ENCODE data around the gene CALCOCO2. TPM values are rescaled to one million over a fixed set of nuclear protein-coding genes. Genes with fewer than 3 reads are reported as not detected.
"Not testable (repeated sequence)": the region's sequence is repeated elsewhere in the genome, so short reads cannot be mapped to it uniquely, and the experiment has no call there.

The CALCOCO2 gene
- total RNA-seq, 4 donors from 2014 or later, result 177 to 244 (median 227) TPM

DNA sequence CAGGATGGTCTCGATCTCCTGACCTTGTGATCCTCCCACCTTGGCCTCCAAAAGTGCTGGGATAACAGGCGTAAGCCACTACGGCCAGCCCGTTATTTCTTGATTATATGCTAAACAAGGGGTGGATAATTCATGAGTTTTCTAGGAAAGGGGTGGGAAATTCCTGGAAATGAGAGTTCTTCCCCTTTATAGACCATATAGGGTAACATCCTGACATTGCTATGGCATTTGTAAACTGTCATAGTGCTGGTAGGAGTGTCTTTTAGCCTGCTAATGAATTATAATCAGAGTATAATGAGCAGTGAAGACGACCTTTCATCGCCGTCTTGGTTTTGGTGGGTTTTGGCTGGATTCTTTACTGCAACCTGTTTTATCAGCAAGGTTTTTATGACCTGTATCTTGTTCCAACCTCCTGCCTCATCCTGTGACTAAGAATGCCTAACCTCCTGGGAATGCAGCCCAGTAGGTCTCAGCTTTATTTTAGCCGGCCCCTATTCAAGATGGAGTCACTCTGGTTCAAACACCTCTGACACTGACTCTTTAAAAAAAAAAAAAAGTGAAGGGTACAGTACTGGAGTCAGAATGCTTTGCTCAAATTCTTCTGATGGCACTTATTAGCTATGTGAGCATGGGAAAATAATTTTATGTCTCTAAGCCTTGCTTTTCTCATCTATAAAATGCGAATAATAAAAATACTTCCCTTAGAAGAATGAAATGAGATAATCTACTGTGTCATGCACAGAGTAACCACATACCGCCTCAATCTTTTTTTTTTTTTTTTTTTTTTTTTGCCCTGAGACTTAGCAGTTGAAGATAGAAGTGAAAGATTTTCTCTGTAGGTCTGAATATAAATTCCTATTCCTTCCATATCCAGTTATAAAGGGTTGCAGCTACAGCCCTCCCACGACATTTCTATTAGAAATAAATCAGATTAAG is 5.1 kb upstream of the CALCOCO2 start:
- ATAC-seq, result no peak
- no peaks in the 10 kb centered on the region for H3K36me3 ChIP-seq
- H3K27ac ChIP-seq, result no peak overlapping the region
- no peak overlapping the region for H3K4me3 ChIP-seq
- TF ChIP-seq POLR2A (IDR thresholded peaks at IDR 0.05), result no peak
- no peak for TF ChIP-seq POLR2AphosphoS5 (IDR thresholded peaks at IDR 0.05)
- TF ChIP-seq, protein P1, sequence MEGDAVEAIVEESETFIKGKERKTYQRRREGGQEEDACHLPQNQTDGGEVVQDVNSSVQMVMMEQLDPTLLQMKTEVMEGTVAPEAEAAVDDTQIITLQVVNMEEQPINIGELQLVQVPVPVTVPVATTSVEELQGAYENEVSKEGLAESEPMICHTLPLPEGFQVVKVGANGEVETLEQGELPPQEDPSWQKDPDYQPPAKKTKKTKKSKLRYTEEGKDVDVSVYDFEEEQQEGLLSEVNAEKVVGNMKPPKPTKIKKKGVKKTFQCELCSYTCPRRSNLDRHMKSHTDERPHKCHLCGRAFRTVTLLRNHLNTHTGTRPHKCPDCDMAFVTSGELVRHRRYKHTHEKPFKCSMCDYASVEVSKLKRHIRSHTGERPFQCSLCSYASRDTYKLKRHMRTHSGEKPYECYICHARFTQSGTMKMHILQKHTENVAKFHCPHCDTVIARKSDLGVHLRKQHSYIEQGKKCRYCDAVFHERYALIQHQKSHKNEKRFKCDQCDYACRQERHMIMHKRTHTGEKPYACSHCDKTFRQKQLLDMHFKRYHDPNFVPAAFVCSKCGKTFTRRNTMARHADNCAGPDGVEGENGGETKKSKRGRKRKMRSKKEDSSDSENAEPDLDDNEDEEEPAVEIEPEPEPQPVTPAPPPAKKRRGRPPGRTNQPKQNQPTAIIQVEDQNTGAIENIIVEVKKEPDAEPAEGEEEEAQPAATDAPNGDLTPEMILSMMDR (IDR thresholded peaks at IDR 0.05), result no peak
- no peak for TF ChIP-seq EP300 (IDR thresholded peaks at IDR 0.05)
- H3K4me1 ChIP-seq, result peaks cover 0 to 5% (median 0%) of the 10 kb centered on the region in 3 donors
- 68 to 76% methylated on average over 5 to 11 of the region's 11 CpGs for WGBS, 2 donors (ENCODE audit: low coverage in 1 of 2)
- H3K9me3 ChIP-seq, result no peaks in the 10 kb centered on the region
- H3K27me3 ChIP-seq, result peaks cover 22% of the 10 kb centered on the region

DNA sequence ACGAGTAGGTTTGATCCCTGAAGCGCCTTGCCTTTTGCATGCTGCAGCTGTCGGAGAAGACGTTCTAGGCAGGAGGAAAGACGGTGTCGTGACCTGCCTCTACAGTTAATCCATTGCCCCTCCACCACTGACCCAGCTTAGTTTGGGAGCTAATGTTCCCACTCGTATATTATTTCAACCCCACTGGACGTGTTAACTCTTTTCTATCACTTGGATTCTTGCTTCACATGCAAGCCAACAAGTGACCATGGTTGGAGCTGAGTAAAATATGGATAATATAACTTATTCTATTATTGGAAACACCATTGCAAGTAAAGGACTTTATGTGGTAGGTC is 681 bp downstream of the CALCOCO2 start:
- WGBS, 2 donors (ENCODE audit: low coverage in 1 of 2), result 0% methylated on average over 7 of the region's 8 CpGs
- Histone ChIP-seq H3K36me3 (peaks cover 0 to 3% of the 10 kb centered on the region in 2 donors), H3K4me3 (peak overlapping the region; percentile 70 to 91), H3K4me1 (peaks cover 8 to 56% (median 26%) of the 10 kb centered on the region in 3 donors), H3K9me3 (no peaks in the 10 kb centered on the region), H3K27ac (peak overlapping the region; percentile 70 to 98 (median 96)), H3K27me3 (no peaks in the 10 kb centered on the region)
- no peak for ATAC-seq
- no peak for TF ChIP-seq EP300 (IDR thresholded peaks at IDR 0.05)
- no peak for TF ChIP-seq POLR2AphosphoS5 (IDR thresholded peaks at IDR 0.05)
- no peak for TF ChIP-seq POLR2A (IDR thresholded peaks at IDR 0.05)
- TF ChIP-seq, protein P1 (IDR thresholded peaks at IDR 0.05), result no peak

DNA sequence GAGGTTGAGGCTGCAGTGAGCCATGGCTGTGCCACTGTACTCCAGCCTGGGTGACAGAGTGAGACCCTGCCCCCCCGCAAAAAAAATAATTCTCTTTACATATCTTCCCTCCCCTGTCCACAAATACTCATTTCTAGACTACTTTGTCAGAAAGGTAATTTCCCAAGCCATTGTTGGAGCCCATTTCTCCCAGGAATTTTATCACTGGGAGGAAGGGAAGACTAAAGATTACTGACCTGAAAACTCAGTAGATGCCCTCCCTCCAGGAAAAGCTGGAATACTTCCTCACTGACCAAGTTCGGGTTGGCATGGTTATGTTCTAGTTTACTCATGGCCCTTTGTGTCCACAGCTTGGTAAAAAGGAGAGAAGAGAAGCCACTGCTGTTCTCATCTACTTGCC is 4.1 kb downstream of the CALCOCO2 start:
- peaks cover 0 to 3% of the 10 kb centered on the region in 2 donors for H3K36me3 ChIP-seq
- no peak overlapping the region for H3K27ac ChIP-seq
- no peak for ATAC-seq
- H3K27me3 ChIP-seq, result no peaks in the 10 kb centered on the region
- H3K9me3 ChIP-seq, result no peaks in the 10 kb centered on the region
- no peak overlapping the region for H3K4me3 ChIP-seq
- TF ChIP-seq POLR2A (IDR thresholded peaks at IDR 0.05) (no peak), EP300 (IDR thresholded peaks at IDR 0.05) (no peak), POLR2AphosphoS5 (IDR thresholded peaks at IDR 0.05) (no peak)
- TF ChIP-seq, protein P1 (IDR thresholded peaks at IDR 0.05), result no peak
- H3K4me1 ChIP-seq, result peaks cover 10 to 91% (median 29%) of the 10 kb centered on the region in 3 donors
- WGBS, 2 donors (ENCODE audit: low coverage in 1 of 2), result 83 to 92% methylated on average over 1 of the region's 2 CpGs

DNA sequence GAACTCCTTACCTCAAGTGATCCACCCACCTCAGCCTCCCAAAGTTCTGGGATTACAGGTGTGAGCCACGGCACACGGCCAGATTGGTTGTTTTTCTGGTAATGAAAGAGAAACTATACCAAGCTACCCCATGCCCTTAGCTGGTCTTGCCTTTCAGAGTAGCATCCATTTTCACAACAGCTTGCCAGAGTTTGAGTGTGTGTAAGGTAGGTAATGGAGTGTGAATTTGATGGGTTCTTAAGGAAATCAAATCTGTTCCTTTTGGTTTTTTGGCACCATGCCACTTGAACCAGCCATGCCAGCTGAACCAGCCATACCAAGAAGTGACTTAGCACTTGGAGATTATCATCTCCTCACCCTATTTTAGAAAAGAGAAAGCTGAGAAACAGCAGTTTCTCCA is 5.1 kb downstream of the CALCOCO2 start:
- Histone ChIP-seq H3K27ac (no peak overlapping the region), H3K27me3 (no peaks in the 10 kb centered on the region), H3K36me3 (peaks cover 0 to 3% of the 10 kb centered on the region in 2 donors), H3K4me1 (peaks cover 20 to 95% (median 39%) of the 10 kb centered on the region in 3 donors), H3K9me3 (no peaks in the 10 kb centered on the region), H3K4me3 (no peak overlapping the region)
- 100% methylated on average over 2 of the region's 2 CpGs; no CpG with 5 or more reads in 1 of the 2 donors for WGBS, 2 donors (ENCODE audit: low coverage in 1 of 2)
- no peak for ATAC-seq
- TF ChIP-seq, protein P1 (IDR thresholded peaks at IDR 0.05), result no peak
- TF ChIP-seq POLR2AphosphoS5 (IDR thresholded peaks at IDR 0.05) (no peak), POLR2A (IDR thresholded peaks at IDR 0.05) (no peak), EP300 (IDR thresholded peaks at IDR 0.05) (no peak)

DNA sequence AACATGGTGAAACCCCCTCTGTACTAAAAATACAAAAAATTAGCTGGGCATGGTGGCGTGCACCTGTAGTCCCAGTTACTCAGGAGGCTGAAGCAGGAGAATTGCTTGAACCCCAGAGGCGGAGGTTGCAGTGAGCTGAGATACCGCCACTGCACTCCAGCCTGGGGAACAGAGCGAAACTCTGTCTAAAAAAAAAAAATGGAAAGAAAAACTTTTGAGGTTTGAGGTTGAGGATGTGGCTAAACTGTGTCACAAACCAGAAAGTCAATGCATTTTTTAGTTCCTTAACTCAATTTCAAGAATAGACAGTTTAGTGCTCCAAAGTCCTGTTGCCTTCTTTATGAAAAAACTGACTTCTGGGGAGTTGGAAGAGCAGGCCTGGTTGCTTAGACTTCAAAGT is 6.6 kb downstream of the CALCOCO2 start:
- not testable (repeated sequence) for H3K27me3 ChIP-seq, H3K36me3 ChIP-seq, H3K4me3 ChIP-seq, ATAC-seq, H3K9me3 ChIP-seq
- peak overlapping the region in 3 of 4 donors; percentile 14 to 48 (median 16) for H3K27ac ChIP-seq
- H3K4me1 ChIP-seq, result peaks cover 20 to 98% (median 35%) of the 10 kb centered on the region in 3 donors
- WGBS, 2 donors (ENCODE audit: low coverage in 1 of 2), result 100% methylated on average over 4 of the region's 4 CpGs; no CpG with 5 or more reads in 1 of the 2 donors

Measured in gastroesophageal sphincter (tissue), 4 donors.